GM21447 (cell line): ENCODE measurements around the gene RNF186.

Experiments used
- ATAC-seq: cut with Tn5 transposase; IDR thresholded peaks from one replicate; pipeline ENCODE4 v1.9.1; 2021; ENCODE audit not compliant: unreplicated experiment

Gene RNF186

GRCh38 chr1:19768353-19769210, 46.5 kb downstream of the RNF186 start:
- no peak for ATAC-seq

- ATAC-seq: no peak
Observed at GRCh38 chr1:19765623-19766022, 49.5 kb downstream of the RNF186 start.

- no peak for ATAC-seq
Observed at GRCh38 chr1:19764848-19765247, 50.2 kb downstream of the RNF186 start.
